Middle frontal gyrus (tissue), 1 donor: ENCODE results near the gene TPPP2.
A peak's percentile ranks its signal among the peaks of the same experiment; 100 is the strongest.
"Not testable (repeated sequence)": the region's sequence is repeated elsewhere in the genome, so short reads cannot be mapped to it uniquely, and the experiment has no call there.

Experiments
- DNase-seq: peaks from one replicate; pipeline ENCODE4 v3.0.0-alpha.2; 2015; ENCODE audit warnings: low spot score; ENCODE audit errors: extremely low spot score

The TPPP2 gene

DNA sequence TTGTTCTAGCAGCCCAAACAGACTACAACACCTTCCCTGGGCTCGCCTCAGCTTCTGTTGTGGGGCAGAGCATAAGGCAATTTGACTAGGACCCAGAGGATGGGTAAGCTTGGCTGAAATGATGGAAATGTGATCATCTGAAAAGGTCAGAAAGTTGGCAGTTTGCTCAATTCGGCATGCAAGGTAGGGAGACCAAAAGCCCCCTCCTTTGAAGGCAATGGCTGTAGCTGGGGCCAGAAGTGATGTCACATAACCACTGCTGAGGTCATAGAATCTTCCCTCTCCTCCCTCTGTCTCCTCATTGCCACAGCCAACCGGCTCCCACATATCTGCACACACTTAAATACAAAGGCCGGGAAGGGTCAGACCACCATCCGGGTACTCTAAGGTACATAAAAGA is at the start of gene TPPP2:
Gene TPPP2, plus strand, starts transcription at position 301 of the 400 bp plus-strand sequence. CDS start 365 bp downstream, outside the sequence.
- DNase-seq: no peak

DNA sequence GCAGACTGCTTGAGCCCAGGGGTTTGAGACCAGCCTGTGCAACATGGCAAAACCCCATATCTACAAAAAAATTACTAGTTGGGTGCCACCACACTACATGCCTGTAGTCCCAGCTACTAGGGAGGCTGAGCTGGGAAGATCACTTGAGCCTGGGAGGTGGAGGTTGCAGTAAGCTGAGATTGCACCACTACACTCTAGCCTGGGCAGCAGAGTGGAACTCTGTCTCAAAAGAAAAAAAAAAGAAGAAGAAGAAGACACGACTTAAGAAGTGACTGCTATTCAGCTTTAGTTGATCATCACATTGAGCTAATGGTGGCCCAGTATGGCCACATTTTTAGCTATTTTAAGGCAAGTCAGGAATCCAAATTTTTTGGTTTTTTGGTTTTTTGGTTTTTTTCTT is 49.1 kb upstream of the TPPP2 start:
- no peak for DNase-seq

- DNase-seq: no peak
Measured at GRCh38 chr14:20982646-20983369, 47.2 kb upstream of the TPPP2 start.

GRCh38 chr14:20985650-20986049 is 44.4 kb upstream of the TPPP2 start:
- DNase-seq: not testable (repeated sequence)

DNA sequence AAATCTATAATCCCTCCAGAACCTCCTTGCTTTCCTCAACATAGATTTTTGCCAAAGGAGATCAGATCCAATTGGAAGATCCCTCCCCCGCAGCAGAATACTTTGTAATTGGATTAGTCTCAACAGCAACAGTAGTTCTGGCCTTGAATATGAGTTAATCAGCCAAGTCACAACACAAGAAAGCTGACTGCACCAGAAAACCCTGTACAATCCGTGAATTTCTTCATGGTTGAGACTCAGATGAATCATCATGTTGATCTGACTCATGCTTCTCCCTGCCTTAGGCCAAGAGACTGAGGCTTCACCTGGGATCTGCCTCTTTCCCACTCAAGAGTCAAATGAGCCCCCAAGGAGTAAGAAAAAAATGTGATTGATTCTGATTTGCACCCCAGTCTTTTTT is 43.2 kb upstream of the TPPP2 start:
- no peak for DNase-seq

DNA sequence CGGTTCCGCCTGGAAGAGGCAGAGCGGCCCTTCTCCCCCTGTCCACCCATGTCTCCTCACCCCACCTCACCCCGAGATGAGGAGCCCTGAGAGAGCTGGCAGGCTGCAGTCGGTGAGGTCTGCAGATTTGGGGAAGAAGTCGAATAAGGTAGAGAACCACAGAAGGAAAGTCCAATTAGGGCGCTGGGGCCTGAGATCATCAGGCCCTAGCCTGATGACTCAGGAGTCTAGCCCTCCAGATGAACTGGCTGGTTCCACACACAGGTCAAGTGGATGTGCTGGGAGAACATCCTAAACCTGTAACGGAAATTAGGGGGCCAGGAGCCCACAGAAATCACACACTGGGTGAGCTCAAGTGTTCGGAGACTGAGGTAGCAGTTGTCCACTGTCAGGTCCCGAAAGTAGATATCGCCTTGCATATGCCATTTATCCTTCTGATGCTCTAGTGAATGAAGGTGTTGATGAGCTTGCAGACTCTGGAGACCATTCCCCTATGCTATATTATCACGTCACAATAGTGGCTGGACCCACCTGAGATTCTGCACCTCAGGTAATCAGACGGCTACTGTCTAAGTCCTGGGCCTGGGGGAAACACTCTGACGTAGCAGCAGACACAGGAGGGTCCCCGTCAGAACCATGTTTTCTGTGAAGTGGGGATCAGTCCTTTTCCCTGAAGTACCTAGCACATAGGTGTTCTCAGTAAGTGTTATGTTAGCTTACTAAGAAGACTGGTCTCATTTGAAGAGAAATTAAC is 41.1 kb upstream of the TPPP2 start:
- no peak for DNase-seq

- DNase-seq: no peak
Measured at GRCh38 chr14:20989471-20989786, 40.6 kb upstream of the TPPP2 start.

DNA sequence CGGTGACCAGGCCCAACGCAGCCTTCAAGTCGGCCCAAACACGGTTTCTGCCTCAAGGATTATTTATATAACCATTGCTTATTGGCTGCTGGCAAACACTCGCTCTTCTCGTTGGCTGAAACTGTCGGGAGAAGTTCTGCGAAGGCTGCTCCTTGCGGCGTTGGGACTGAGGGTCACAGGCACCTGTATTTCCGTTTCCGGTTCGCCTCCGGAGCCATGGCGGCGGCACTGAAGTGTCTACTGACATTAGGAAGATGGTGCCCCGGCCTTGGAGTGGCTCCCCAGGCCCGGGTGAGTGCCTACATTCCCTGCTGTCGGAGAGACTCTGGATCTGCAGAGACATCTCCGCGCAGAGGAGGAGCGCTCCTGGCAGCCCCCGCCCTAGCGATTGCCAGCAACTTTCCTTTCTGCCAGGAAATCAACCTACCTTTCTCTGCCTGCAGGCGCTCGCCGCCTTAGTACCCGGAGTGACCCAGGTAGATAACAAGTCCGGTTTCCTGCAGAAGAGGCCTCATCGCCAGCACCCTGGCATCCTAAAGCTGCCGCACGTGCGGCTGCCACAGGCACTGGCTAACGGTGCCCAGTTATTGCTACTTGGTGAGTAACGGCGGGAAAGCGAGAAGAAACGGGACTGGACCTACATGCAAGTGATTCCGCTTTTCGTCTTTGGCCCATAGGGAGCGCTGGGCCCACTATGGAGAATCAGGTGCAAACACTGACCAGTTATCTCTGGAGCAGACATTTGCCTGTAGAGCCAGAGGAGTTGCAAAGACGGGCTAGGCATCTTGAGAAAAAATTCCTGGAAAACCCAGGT is 40.0 kb upstream of the TPPP2 start, which contains the start of gene METTL17:
Gene METTL17, plus strand, starts transcription at position 194 of the 814 bp plus-strand sequence. Its CDS starts 23 bp downstream, at position 217.
- peak; percentile 90 for DNase-seq

DNA sequence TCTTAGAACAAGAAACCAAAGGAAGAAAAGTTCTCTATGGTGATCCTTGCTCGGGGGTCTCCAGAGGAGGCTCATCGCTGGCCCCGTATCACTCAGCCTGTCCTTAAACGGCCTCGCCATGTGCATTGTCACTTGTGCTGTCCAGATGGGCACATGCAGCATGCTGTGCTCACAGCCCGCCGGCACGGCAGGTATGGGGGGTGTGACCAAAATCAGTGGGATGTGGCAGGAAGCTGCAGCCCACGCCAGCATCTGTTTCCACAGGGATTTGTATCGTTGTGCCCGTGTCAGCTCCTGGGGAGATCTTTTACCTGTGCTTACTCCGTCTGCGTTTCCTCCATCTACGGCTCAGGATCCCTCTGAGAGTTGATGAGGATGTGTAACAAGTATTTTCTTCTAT is 33.5 kb upstream of the TPPP2 start:
- DNase-seq: no peak

DNA sequence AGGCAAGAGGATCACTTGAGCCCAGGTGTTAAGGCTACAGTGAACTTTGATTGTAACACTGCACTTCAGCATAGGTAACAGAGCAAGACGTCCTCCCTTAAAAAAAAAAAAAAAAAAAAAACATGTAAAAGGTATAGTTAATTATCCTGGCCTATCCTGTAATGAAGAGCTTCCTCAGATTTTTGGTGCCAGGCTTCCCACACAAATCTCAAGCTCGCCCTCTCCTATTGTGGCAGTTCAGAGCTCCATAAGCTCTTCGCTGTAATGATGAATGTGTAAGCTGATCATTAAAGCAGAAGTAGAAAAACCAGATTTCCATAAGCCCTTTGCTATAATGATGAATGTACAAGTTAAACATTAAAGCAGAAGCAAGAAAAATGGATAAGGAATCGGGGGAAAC is 32.9 kb upstream of the TPPP2 start:
- DNase-seq: no peak

DNA sequence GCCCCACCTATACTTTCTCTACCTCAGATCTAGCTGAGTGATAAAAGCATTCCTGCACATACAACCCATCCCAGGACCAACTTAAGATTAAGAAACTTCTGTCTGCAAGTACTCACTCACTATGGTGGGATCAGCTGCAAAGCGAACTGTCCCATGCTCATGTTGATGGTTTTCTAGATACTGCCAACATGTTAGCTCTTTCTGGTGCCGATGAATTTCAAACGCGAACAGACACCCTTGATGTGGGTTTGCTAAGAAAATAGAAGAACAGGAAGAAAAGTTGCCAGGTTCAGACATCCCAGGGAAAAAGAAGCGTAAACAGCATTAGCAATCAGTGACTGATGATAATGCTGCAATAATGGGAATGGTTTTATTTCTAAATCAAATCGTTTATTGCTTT is 32.5 kb upstream of the TPPP2 start:
- DNase-seq: no peak

DNA sequence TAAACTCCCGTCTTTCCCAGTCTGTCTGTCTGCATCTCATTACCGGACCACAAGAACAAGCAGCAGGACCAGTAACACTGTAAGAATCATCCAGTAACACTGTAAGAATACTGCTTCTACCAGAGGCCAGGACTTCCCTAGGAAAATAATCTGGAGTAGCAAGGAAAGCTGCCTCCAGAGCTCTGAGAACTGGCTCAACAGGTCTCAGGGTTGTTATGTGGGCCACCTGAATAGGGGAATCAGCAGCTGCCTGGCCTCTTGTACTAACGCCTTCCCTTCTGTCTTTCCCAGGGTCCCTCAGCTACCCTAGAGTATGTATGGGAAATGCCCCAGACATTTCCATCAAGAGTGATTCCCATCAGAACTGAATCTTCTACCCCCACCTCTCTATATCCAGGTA is 31.9 kb upstream of the TPPP2 start:
- no peak for DNase-seq

- no peak for DNase-seq
Measured at GRCh38 chr14:20998674-20999366, 31.2 kb upstream of the TPPP2 start, which contains the start of gene SLC39A2. SLC39A2 (plus strand) TSS chr14:20999293; CDS start chr14:20999447, 154 bp downstream.

- DNase-seq: no peak
Measured at GRCh38 chr14:20999591-20999990, 30.4 kb upstream of the TPPP2 start.

GRCh38 chr14:21001218-21001617 is 28.8 kb upstream of the TPPP2 start:
- no peak for DNase-seq

- no peak for DNase-seq
Measured at GRCh38 chr14:21003788-21004346, 26.1 kb upstream of the TPPP2 start.

DNA sequence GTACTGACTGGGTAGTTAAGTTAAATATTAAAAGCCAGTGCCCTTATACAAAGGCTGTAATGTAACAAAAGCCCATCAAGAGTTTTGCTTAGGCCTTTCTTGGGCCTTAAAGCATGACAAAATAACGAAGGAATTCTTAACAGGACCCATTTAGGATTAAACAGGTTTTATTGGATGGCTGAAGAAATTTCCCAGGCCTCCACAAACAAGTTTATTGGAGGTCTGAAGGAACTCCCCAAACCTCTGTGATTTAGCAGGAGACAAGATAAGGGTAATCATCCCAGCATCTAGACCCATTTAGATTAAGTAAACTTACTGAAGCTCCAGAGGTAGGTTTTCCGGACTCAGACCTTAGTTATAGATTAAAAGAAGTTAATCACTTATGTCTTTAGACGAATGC is 20.3 kb upstream of the TPPP2 start:
- not testable (repeated sequence) for DNase-seq

GRCh38 chr14:21011136-21011535 is 18.9 kb upstream of the TPPP2 start:
- no peak for DNase-seq

DNA sequence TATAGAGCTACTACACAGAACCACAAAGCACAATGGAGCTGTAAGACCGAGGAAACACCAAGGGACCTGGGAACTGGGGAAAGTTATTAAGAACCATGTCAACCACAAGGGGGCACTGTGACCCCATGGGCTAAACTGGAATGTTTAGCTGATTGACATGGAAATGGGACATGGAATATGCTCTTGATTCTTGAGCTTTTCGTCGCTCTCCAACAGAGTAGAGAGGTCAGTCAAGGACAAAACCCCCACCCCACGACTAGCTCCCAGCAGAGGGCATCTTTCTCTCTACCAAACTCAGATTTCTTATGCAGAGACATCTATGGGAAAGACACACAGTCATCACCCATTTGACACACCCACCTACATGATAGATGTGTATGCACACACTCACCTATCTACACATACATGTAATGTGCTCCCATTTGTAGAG is 15.2 kb upstream of the TPPP2 start:
- DNase-seq: peak; percentile 88

GRCh38 chr14:21015312-21015711 is 14.7 kb upstream of the TPPP2 start:
- no peak for DNase-seq
